Dermis blood vessel endothelial cell (primary cell): Measurements from ENCODE around the gene ADPRHL1. TPM values are rescaled to one million over a fixed set of nuclear protein-coding genes. Genes with fewer than 3 reads are reported as not detected.
"Not testable (repeated sequence)": the region's sequence is repeated elsewhere in the genome, so short reads cannot be mapped to it uniquely, and the experiment has no call there.

Source experiments
- DNase-seq: peaks from one replicate; pipeline ENCODE4 v3.0.0; 2010
- total RNA-seq: library from RNA; depleted of rRNA; stranded (reverse); fragments of >200 nt; gene quantifications from 2 replicates; pipeline ENCODE4 v1.2.3, GENCODE V29; 2014

ADPRHL1 gene
- total RNA-seq, 1 donor from 2014 or later: 1.0 TPM

- DNase-seq: no peak
Measured at GRCh38 chr13:113477724-113478123, 24.4 kb upstream of the ADPRHL1 start.

DNA sequence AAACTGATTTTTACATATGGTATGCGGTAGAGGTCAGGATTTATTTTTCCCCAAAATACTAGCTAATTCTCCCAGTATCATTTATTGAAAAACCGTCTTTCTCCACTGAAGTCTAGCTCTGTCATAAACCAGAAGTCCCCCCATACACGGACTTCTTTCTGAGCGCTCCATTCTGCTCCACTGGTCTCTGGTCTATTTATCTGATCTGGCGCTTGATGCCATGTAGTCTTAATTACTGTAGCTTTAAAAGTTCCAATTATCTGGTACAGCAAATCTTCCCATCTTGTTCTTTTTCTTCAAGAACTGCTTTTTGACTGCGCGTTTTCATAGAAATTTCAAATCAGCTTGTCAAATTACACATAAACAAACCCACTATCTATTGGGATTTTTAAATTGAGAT is 23.5 kb upstream of the ADPRHL1 start:
- no peak for DNase-seq

GRCh38 chr13:113475911-113476310 is 22.6 kb upstream of the ADPRHL1 start:
- DNase-seq: no peak

- no peak for DNase-seq
Measured at GRCh38 chr13:113475280-113475679, 22.0 kb upstream of the ADPRHL1 start.

GRCh38 chr13:113474179-113474578 is 20.9 kb upstream of the ADPRHL1 start:
- DNase-seq: peak; percentile 55

- peak; percentile 62 for DNase-seq
Measured at GRCh38 chr13:113472355-113473025, 19.2 kb upstream of the ADPRHL1 start.

- DNase-seq: peak; percentile 40
Measured at GRCh38 chr13:113471844-113472243, 18.6 kb upstream of the ADPRHL1 start.

GRCh38 chr13:113470635-113471163 is 17.4 kb upstream of the ADPRHL1 start:
- not testable (repeated sequence) for DNase-seq

DNA sequence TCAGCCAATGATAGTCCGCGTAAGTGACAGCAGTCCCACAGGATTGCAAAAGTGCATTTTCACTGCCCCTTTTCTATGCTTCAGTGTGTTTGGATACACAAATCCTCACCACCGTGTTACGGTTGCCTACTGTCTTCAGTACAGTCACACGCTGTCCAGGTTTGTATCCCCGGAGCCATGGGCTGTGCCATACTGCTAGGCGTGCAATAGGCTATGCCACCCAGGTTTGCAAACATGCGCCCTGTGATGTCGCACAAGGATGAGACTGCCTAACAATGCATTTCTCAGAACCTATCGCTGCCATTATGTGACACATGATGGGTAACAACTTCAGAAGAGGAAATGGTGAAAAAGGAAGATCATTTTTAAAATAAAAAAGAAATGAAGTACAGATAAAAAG is 16.8 kb upstream of the ADPRHL1 start:
- no peak for DNase-seq

GRCh38 chr13:113469582-113469981 is 16.3 kb upstream of the ADPRHL1 start:
- DNase-seq: no peak

DNA sequence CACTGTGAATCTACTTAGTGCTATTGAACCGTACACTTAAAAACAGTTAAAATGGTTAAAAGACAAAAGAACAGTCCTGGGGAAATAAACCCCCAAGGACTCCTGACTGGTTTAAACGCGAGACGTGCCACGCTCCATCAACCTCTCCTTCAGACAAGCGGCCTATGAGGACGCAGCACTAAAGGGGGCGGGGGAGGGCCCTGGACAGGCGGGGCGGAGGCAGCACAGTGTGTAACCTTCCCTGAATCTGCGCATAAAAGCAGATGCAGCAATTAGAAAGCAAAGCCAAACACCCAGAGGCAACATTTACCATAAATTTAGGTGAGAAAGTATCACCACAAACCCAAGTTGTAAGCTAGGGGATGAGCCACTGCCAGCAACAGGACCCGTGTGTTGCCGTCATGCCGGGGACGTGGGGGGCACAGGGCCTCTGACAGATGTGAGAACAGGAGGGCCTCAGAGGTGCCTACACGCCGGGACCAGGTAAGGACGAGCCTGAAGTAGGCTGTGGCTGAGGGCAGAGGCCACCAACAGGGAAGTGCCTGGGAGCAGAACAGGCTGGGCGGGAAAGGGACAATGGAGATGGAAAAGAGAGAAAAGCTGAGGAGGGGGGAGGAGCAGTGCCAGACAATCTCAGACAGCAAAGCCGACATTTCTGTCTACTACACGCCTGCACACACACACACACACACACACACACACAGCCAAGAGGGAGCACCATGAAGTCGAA is 15.3 kb upstream of the ADPRHL1 start:
- DNase-seq: no peak

DNA sequence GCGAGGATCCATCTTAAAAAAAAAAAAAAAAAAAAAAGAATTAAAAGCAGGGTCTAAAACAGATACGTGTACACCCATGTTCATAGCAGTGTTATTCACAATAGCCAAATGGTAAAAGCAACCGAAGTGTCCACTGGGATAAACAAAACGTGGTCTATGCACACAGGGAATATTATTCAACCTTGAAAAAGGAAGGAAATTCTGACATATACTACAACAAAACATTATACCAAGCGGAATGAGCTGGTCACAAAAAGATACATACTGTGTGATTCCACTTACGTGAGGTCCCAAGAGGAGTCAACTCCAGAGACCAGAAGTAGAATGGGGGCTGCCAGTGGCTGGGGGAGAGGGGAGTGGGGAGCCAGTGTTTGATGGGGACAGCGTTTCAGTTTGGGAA is 14.7 kb upstream of the ADPRHL1 start:
- DNase-seq: no peak

DNA sequence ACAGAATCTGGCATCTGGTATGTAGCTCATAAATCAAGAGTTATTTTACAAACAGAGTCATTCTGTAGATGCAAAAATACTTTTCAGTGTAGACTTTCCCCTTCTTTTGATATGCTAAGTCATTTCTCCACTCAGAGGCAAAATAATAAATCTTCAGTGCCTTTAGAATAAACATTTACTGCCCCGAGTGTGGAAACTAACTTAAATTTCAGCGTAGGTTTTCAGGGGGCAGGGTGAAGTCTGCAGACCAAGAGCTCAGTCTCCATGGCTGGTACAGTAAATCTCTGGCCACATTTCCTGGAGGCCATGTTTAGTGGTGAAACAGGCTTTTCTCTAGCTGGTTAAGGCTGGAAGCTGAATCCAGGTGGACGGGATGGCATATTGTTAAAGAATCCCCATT is 13.1 kb upstream of the ADPRHL1 start:
- no peak for DNase-seq

GRCh38 chr13:113465300-113465699 is 12.0 kb upstream of the ADPRHL1 start:
- no peak for DNase-seq

GRCh38 chr13:113464476-113464875 is 11.2 kb upstream of the ADPRHL1 start:
- no peak for DNase-seq

DNA sequence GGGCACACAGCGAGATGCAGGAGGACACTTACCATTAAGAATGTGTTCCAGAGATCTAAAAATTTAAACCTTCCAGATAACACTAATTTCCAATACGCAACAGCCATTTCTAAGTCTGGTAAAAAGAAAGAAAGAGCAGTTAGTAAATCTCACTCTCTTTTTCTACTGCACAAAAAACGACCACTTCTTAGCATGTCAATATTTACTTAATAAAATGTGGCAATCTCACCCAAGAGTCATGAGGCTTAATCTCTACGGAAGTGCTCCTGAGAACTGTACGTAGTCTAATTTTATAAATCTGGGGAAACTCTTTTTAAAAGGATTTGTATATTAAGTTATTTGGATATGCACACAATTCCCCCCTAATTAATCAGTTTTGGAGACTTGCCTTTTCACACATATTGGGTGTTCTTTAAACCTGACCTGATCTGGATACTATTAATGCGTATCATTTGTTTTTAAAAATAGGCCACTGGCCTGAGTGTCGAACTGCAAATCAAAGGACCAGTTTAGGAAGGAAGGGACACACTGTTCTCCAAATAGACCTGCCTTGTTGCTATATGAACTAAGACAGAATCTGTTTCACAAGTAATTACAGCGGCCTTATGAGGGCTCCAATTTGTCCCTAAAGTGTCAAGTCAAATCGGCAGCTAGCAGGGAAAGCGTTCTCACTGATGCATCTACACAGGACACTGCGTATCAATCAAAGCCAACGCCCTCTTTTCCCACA is 7.9 kb upstream of the ADPRHL1 start:
- DNase-seq: no peak

- no peak for DNase-seq
Measured at GRCh38 chr13:113460599-113460998, 7.3 kb upstream of the ADPRHL1 start.

- no peak for DNase-seq
Measured at GRCh38 chr13:113460064-113460555, 6.8 kb upstream of the ADPRHL1 start.

DNA sequence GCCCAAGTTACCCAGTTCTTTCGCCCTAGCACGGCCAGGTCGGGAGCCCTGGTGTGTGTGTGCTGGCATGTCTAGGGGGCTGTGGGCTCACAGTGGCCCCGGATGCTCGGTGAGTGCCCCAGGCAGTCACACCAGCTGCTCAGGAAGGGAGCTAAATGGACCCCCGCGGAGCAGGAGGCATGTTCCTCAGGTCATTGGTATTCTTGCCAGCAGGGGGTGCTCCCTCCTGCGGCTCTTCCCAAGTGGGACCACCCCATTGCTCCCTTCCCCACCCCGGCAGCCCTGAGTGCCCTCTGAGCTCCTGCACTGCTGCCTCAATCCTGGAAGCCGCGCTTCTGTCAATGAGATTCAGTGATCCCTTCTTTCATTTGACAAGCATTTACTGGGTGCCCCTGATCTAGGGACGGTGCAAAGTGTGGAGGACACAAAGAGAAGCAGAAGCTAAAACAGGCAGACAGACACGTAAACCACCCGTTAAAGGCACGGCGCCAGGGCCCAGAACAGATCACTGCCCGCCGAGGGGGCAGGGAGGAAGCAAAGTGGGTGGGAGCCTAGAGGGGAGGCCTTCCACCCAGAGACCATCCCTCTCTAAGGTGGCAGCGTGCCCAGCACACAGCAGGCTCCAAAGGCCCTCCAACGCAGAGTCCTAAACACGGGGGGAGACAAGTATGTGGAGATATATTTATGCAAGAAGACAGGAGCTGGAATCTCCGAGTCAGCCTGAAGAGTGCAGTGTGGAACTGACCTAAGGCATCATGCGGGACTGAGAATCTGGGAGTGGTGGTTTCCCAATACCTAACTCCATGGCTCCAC is 5.2 kb upstream of the ADPRHL1 start:
- peak; percentile 59 for DNase-seq

- DNase-seq: no peak
Measured at GRCh38 chr13:113457510-113457909, 4.2 kb upstream of the ADPRHL1 start.

- no peak for DNase-seq
Measured at GRCh38 chr13:113456116-113456702, 2.9 kb upstream of the ADPRHL1 start.

DNA sequence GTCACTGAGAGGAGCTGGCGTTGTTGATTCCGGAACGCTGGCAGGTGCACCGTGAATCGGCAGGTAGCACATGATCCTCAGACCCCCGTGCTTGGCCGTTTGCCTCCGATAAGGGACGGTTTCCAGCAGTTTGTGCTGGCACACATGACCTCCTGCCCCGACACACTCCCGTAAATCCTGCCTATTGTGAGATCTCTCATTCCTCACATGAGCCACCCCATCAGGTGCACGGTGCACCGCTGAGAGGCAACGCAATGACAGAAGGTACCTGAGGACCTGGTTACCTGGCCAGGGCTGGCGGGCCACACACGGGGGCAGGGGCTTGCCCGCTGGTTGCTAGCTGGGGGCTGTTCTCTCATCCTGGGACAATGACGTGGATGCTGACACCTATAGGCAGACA is 2.1 kb upstream of the ADPRHL1 start:
- DNase-seq: no peak
